IPS-18c (cell line): ENCODE measurements around the gene CAVIN2.

ENCODE experiments used
- H3K4me3 ChIP-seq: 2 replicates; pipeline ENCODE4 v1.7.0; 2013; ENCODE audit warnings: low read depth, mild to moderate bottlenecking, low read length, moderate library complexity; ENCODE audit not compliant: insufficient read depth
- H3K9me3 ChIP-seq: one replicate; pipeline ENCODE4 v1.6.1; 2013; ENCODE audit warnings: mild to moderate bottlenecking, low read length, moderate library complexity; ENCODE audit not compliant: control insufficient read depth, insufficient read depth

The CAVIN2 gene

GRCh38 chr2:191869178-191869577 is 22.3 kb upstream of the CAVIN2 start:
- H3K4me3 ChIP-seq, result no peak overlapping the region
- H3K9me3 ChIP-seq, result no peaks in the 10 kb centered on the region

- no peak overlapping the region for H3K4me3 ChIP-seq
Measured at GRCh38 chr2:191867507-191867847, 20.6 kb upstream of the CAVIN2 start.

GRCh38 chr2:191866675-191867506 is 20.0 kb upstream of the CAVIN2 start:
- Histone ChIP-seq H3K9me3 (no peaks in the 10 kb centered on the region), H3K4me3 (no peak overlapping the region)

More at GRCh38 chr2:191867507-191867847, 20.6 kb upstream of the CAVIN2 start:
- H3K9me3 ChIP-seq, result no peaks in the 10 kb centered on the region

GRCh38 chr2:191866195-191866594 is 19.3 kb upstream of the CAVIN2 start:
- no peak overlapping the region for H3K4me3 ChIP-seq
- no peaks in the 10 kb centered on the region for H3K9me3 ChIP-seq

- H3K4me3 ChIP-seq, result no peak overlapping the region
Measured at GRCh38 chr2:191864628-191865374, 17.9 kb upstream of the CAVIN2 start.

GRCh38 chr2:191863988-191864387 is 17.1 kb upstream of the CAVIN2 start:
- no peaks in the 10 kb centered on the region for H3K9me3 ChIP-seq
- no peak overlapping the region for H3K4me3 ChIP-seq

More at GRCh38 chr2:191864628-191865374, 17.9 kb upstream of the CAVIN2 start:
- H3K9me3 ChIP-seq, result no peaks in the 10 kb centered on the region

- no peaks in the 10 kb centered on the region for H3K9me3 ChIP-seq
- H3K4me3 ChIP-seq, result no peak overlapping the region
Measured at GRCh38 chr2:191862156-191862775, 15.4 kb upstream of the CAVIN2 start.

GRCh38 chr2:191860760-191861466 is 14.0 kb upstream of the CAVIN2 start:
- no peak overlapping the region for H3K4me3 ChIP-seq
- H3K9me3 ChIP-seq, result no peaks in the 10 kb centered on the region

GRCh38 chr2:191859681-191860080 is 12.8 kb upstream of the CAVIN2 start:
- H3K9me3 ChIP-seq, result no peaks in the 10 kb centered on the region
- H3K4me3 ChIP-seq, result no peak overlapping the region

- Histone ChIP-seq H3K9me3 (no peaks in the 10 kb centered on the region), H3K4me3 (no peak overlapping the region)
Measured at GRCh38 chr2:191857886-191858285, 11.0 kb upstream of the CAVIN2 start.

GRCh38 chr2:191857259-191857805 is 10.4 kb upstream of the CAVIN2 start:
- Histone ChIP-seq H3K9me3 (no peaks in the 10 kb centered on the region), H3K4me3 (no peak overlapping the region)

GRCh38 chr2:191856111-191856876 is 9.4 kb upstream of the CAVIN2 start:
- H3K9me3 ChIP-seq, result no peaks in the 10 kb centered on the region
- H3K4me3 ChIP-seq, result no peak overlapping the region

GRCh38 chr2:191855382-191855781 is 8.5 kb upstream of the CAVIN2 start:
- no peak overlapping the region for H3K4me3 ChIP-seq

GRCh38 chr2:191854382-191855372 is 7.8 kb upstream of the CAVIN2 start:
- Histone ChIP-seq H3K4me3 (no peak overlapping the region), H3K9me3 (no peaks in the 10 kb centered on the region)

More at GRCh38 chr2:191855382-191855781, 8.5 kb upstream of the CAVIN2 start:
- H3K9me3 ChIP-seq, result no peaks in the 10 kb centered on the region

GRCh38 chr2:191853843-191854242 is 7.0 kb upstream of the CAVIN2 start:
- H3K9me3 ChIP-seq, result no peaks in the 10 kb centered on the region
- H3K4me3 ChIP-seq, result no peak overlapping the region
